Spleen (tissue), 11 donors: ENCODE data around the gene ASB14. TPM values are rescaled to one million over a fixed set of nuclear protein-coding genes. Genes with fewer than 3 reads are reported as not detected.

Experiments used
- DNase-seq: peaks from one replicate; pipeline ENCODE4 v3.0.0-alpha.2; 2020
- H3K27ac ChIP-seq, 8 donors: fragments of 200-600 bp; sonication (generic) in 7 of 8; 1 replicate in 4 of 8; 2 replicates in 4 of 8; pipeline versions ENCODE4 v1.5.0 to v1.8.0; 2016 to 2021; ENCODE audit warnings: inconsistent platforms in 4 of 8, mild to moderate bottlenecking in 4 of 8, moderate library complexity in 1 of 8
- H3K27me3 ChIP-seq, 7 donors: fragments of 200-600 bp; sonication (generic) in 6 of 7; replicated peaks in 1 of 7; 1 replicate in 4 of 7; 2 replicates in 3 of 7; pipeline versions ENCODE4 v1.5.0 to v1.8.0; 2016 to 2021; ENCODE audit warnings: inconsistent platforms in 3 of 7, mild to moderate bottlenecking in 1 of 7
- H3K36me3 ChIP-seq, 6 donors: fragments of 200-600 bp; sonication (generic) in 5 of 6; 1 replicate in 4 of 6; 2 replicates in 2 of 6; pipeline versions ENCODE4 v1.5.0 to v1.8.0; 2016 to 2021; ENCODE audit warnings: inconsistent platforms in 2 of 6
- H3K4me1 ChIP-seq, 6 donors: fragments of 200-600 bp; sonication (generic) in 5 of 6; 1 replicate in 3 of 6; 2 replicates in 3 of 6; pipeline versions ENCODE4 v1.5.0 to v1.8.0; 2016 to 2021; ENCODE audit warnings: inconsistent platforms in 3 of 6
- H3K4me3 ChIP-seq, 8 donors: fragments of 200-600 bp; sonication (generic) in 7 of 8; 1 replicate in 4 of 8; 2 replicates in 4 of 8; pipeline versions ENCODE4 v1.5.0 to v1.8.0; 2016 to 2021; ENCODE audit warnings: inconsistent platforms in 4 of 8, mild to moderate bottlenecking in 4 of 8, moderate library complexity in 2 of 8
- H3K9me3 ChIP-seq, 8 donors: fragments of 200-600 bp; sonication (generic) in 7 of 8; 1 replicate in 4 of 8; 2 replicates in 4 of 8; pipeline versions ENCODE4 v1.5.0 to v1.8.0; 2016 to 2021; ENCODE audit warnings: inconsistent platforms in 4 of 8
- CTCF ChIP-seq, 11 experiments: fragments of 200-600 bp in 7 of 11; fragments of 450-650 bp in 4 of 11; sonication (generic) in 4 of 11; IDR thresholded peaks in 8 of 11; conservative IDR thresholded peaks in 3 of 11; 1 replicate in 7 of 11; 2 replicates in 4 of 11; pipeline versions ENCODE4 v1.4.0 to v1.8.0; 2016 to 2021; ENCODE audit warnings: antibody characterized with exemption in 11 of 11, inconsistent platforms in 4 of 11, mild to moderate bottlenecking in 1 of 11
- POLR2A ChIP-seq, 3 donors: fragments of 450-650 bp; IDR thresholded peaks; one replicate each; pipeline ENCODE4 v1.5.1; 2017; ENCODE audit warnings: antibody characterized with exemption in 3 of 3, mild to moderate bottlenecking in 1 of 3
- POLR2AphosphoS5 ChIP-seq, 3 donors: sonication (generic); formaldehyde crosslinking; IDR thresholded peaks; one replicate each; pipeline ENCODE4 v1.5.1; 2017; ENCODE audit warnings: antibody characterized with exemption in 3 of 3
- WGBS, 5 donors: extraction: QIAGEN DNeasy Blood & Tissue Kit in 3 of 5; methylation state at CpG; one replicate each; pipeline versions ENCODE4 v1.1.5 to v1.1.7; 2013 to 2018; 5-methylcytosine and 5-hydroxymethylcytosine counted together
- intact Hi-C: fragments of 100-400 bp; cut with DNase I; formaldehyde crosslinking; loops from one replicate; pipeline ENCODE4 v1.15.0; 2023; ENCODE audit warnings: low total_unique reads
- polyA plus RNA-seq, 3 donors: library from polyadenylated mRNA; stranded (reverse); fragments of 200-250 nt; gene quantifications; one replicate each; pipeline ENCODE4 v1.2.1, GENCODE V29; 2013
- total RNA-seq, 7 donors: library from RNA; depleted of rRNA in 3 of 7; stranded (reverse); fragments of >200 nt in 3 of 7; fragmentation: NEBNext Ultra II Directional in 4 of 7; extraction: Animal tissue kit (Norgen Biotek cat#: 25700) in 4 of 7; gene quantifications; one replicate each; pipeline versions ENCODE4 v1.1.0 to v1.2.1, GENCODE V29; 2016 to 2021
- donor health status: healthy with polysubstance abuse.
- donor health status: DM: no; HTN: no; CAD: no; lungs with moderate emphysema.
- donor health status: DM: no; HTN: no; CAD: no.
- donor health status: Bipolar disorder and iron deficiency.
- donor health status: healthy.
- donor health status: DM: no; HTN: no; CAD: no.
- donor health status: DM: yes; HTN: yes; CAD: no.

The ASB14 gene
- total and polyA plus RNA-seq, 10 donors = 0.07 TPM; not detected in 9

- 76 to 81% (median 79%) methylated on average over 13 of the region's 13 CpGs for WGBS, 5 donors
- no peaks in the 10 kb centered on the region for H3K27me3 ChIP-seq
- H3K9me3 ChIP-seq = no peaks in the 10 kb centered on the region
- no peak overlapping the region for H3K4me3 ChIP-seq
- DNase-seq = no peak
- intact Hi-C loops = no loop called here
- peaks cover 4 to 39% (median 20%) of the 10 kb centered on the region in 6 donors for H3K36me3 ChIP-seq
- peaks cover 1 to 68% (median 23%) of the 10 kb centered on the region in 6 donors for H3K4me1 ChIP-seq
- H3K27ac ChIP-seq = peak overlapping the region in 7 of 8 donors; percentile 42 to 80 (median 63)
- TF ChIP-seq POLR2A (IDR thresholded peaks at IDR 0.05) (no peak), CTCF (IDR thresholded peaks at IDR 0.05 in 8 of 11, conservative IDR thresholded peaks at IDR 0.05 in 3 of 11) (no peak), POLR2AphosphoS5 (IDR thresholded peaks at IDR 0.05) (no peak)
Observed at GRCh38 chr3:57234613-57235575, 57.6 kb downstream of the ASB14 start.

- Histone ChIP-seq H3K4me3 (no peak overlapping the region), H3K9me3 (no peaks in the 10 kb centered on the region), H3K27me3 (no peaks in the 10 kb centered on the region), H3K4me1 (peaks cover 12 to 79% (median 34%) of the 10 kb centered on the region in 6 donors), H3K36me3 (peaks cover 0 to 28% (median 13%) of the 10 kb centered on the region in 6 donors), H3K27ac (peak overlapping the region in 2 of 8 donors; percentile 2 to 75)
- TF ChIP-seq CTCF (IDR thresholded peaks at IDR 0.05 in 8 of 11, conservative IDR thresholded peaks at IDR 0.05 in 3 of 11) (no peak), POLR2AphosphoS5 (IDR thresholded peaks at IDR 0.05) (no peak), POLR2A (IDR thresholded peaks at IDR 0.05) (no peak)
- DNase-seq = no peak
- intact Hi-C loops = no loop called here
- WGBS, 5 donors = 95 to 100% (median 96%) methylated on average over 2 of the region's 2 CpGs
Observed at GRCh38 chr3:57233799-57234198, 58.7 kb downstream of the ASB14 start.

GRCh38 chr3:57230006-57230405 lies 62.5 kb downstream of the ASB14 start:
- H3K27me3 ChIP-seq = no peaks in the 10 kb centered on the region
- TF ChIP-seq POLR2A (IDR thresholded peaks at IDR 0.05) (no peak), CTCF (IDR thresholded peaks at IDR 0.05 in 8 of 11, conservative IDR thresholded peaks at IDR 0.05 in 3 of 11) (no peak), POLR2AphosphoS5 (IDR thresholded peaks at IDR 0.05) (no peak)
- no peaks in the 10 kb centered on the region for H3K9me3 ChIP-seq
- peak overlapping the region in 1 of 8 donors; percentile 97 for H3K4me3 ChIP-seq
- intact Hi-C loops = no loop called here
- H3K36me3 ChIP-seq = no peaks in the 10 kb centered on the region
- DNase-seq = no peak
- H3K4me1 ChIP-seq = peaks cover 12 to 90% (median 50%) of the 10 kb centered on the region in 6 donors
- WGBS, 5 donors = 72 to 92% (median 80%) methylated on average over 2 of the region's 2 CpGs
- H3K27ac ChIP-seq = no peak overlapping the region
